Stimulated activated CD4-positive, alpha-beta T cell treated with anti-CD3 and anti-CD28 coated beads, Interleukin-1b, Interleukin-23, amount 100 ng/mL, for 4 hours (primary cell): ENCODE results near the gene F7.
"Not testable (repeated sequence)": the region's sequence is repeated elsewhere in the genome, so short reads cannot be mapped to it uniquely, and the experiment has no call there.

Experiments
- DNase-seq, 2 donors: peaks; one replicate each; pipeline ENCODE4 v3.0.0-alpha.2; 2020; ENCODE audit warnings: low read depth in 2 of 2

Gene F7

DNA sequence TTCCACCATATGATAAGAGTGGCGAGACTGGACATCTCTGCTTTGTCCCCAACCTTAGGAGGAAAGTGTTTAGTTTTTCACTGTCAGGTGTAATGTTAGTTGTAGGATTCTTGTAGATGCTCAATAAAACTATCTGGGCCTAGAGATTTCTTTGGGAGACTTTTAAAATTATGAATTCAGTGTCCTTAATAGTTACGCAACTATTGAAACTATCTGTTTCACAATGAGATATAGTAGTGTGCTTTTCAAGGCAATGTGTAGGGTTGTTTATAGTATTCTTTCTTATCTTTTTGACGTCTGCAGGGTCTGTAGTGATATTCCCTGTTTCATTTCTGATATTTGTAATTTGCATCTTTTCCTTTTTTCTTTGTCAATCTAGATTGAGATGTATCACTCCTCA lies 33.2 kb upstream of the F7 start:
- DNase-seq = no peak

DNA sequence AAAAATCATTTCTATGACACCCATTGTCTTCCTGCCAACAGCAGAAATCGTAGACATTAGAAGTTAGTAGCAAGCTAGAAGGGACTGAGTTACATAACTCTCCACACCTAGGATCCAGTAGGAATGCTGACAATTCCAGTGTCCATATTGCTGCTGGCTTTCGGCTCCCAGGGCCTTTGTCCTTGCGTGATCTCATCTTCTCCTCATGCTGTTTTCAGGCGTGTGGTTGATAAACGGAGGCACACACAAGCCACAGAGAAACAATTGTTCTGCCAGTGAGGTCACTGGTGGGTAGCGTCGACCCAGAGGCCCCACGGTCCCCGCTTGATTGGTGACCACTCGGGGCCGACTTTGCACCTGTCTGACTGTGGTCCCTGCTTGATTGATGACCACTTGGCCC lies 31.6 kb upstream of the F7 start:
- no peak for DNase-seq

- DNase-seq = no peak
Observed at GRCh38 chr13:113074401-113074800, 31.2 kb upstream of the F7 start.

DNA sequence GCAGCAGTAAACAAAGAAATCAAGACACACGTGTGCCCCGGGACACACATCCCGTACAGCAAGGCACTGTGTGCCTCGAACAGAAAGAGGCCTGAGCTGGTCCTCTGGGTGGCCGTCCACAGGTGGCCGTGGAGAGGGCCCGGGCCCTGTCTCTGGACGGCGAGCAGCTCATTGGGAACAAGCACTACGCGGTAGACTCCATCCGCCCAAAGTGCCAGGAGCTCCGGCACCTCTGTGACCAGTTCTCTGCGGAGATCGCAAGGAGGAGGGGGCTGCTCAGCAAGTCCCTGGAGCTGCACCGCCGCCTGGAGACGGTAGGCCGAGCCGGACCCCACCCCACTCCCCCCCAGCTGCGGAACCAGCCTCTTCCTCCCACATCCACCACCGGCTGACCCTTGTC lies 30.7 kb upstream of the F7 start:
- DNase-seq = no peak

DNA sequence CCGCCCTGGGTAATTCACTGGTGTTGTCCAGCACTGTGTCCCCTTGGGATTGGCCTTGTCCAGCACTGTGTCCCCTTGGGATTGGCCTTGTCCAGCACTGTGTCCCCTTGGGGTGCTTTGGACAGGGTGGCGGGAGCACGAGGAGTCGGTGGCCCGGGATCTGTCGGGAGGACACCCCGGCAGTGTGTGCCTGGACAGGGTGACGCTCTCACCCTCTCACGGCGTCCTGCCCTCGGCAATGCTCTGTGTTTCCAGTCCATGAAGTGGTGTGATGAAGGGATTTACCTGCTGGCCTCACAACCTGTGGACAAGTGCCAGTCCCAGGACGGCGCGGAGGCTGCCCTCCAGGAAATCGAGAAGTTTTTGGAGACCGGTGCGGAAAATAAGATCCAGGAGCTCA lies 29.9 kb upstream of the F7 start:
- DNase-seq = no peak

- no peak for DNase-seq
Observed at GRCh38 chr13:113076681-113077401, 28.8 kb upstream of the F7 start.

GRCh38 chr13:113077566-113077952 lies 28.0 kb upstream of the F7 start:
- no peak for DNase-seq

- DNase-seq = no peak
Observed at GRCh38 chr13:113077953-113078901, 27.4 kb upstream of the F7 start.

GRCh38 chr13:113078902-113079780 lies 26.4 kb upstream of the F7 start:
- DNase-seq = no peak

GRCh38 chr13:113079781-113080080 lies 25.9 kb upstream of the F7 start:
- DNase-seq = not testable (repeated sequence)

DNA sequence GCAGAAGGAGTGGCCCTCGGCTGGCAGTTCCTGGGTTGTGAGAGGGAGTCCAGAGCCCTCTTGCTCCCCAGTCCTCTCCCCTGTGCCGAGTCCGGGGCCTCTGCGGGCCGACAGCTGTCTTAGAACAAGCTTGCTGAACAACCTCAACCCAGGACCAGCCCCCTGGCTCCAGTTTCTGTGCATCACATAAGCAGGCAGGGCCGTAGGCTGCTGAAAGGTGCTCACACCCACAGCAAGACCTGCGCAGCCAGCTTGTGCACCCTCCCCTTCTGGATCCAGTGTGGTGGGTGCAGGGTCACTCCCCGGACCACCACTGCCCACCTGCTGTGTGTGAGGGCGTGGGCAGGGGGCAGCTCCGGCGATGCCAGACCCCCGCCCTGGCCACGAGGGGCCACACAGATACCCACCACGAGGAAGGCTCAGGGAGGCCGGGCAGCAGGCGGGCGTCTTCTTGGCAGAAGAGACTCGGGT lies 25.2 kb upstream of the F7 start:
- no peak for DNase-seq

DNA sequence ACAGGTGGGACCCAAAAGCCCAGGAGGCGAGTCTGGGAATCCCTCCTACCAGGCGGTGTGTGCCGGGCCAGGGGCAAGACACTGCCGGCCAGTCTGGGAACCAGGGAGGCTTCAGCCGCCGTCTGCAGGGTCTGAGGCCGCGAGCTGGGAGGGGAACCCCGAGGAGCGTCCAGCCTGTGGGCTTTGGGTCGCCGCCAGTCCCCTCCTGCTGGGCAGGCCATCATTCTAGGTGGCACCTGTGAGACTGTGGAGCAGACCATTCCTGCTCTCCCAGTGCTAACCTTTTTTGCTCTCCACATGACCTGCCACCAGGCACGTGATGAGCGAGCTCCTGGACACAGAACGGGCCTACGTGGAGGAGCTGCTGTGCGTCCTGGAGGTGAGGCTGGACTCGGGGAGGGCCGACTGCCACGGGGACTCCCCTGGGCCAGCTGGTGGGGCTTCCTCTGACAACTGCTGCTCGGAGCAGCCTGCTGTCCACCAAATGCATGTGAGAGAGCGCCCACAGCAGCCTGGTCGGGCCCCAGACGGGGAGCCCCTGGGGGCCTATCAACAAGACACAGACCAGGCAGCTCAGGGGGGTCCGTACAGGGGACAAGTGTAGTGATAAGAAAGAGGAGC lies 24.6 kb upstream of the F7 start:
- DNase-seq = no peak

DNA sequence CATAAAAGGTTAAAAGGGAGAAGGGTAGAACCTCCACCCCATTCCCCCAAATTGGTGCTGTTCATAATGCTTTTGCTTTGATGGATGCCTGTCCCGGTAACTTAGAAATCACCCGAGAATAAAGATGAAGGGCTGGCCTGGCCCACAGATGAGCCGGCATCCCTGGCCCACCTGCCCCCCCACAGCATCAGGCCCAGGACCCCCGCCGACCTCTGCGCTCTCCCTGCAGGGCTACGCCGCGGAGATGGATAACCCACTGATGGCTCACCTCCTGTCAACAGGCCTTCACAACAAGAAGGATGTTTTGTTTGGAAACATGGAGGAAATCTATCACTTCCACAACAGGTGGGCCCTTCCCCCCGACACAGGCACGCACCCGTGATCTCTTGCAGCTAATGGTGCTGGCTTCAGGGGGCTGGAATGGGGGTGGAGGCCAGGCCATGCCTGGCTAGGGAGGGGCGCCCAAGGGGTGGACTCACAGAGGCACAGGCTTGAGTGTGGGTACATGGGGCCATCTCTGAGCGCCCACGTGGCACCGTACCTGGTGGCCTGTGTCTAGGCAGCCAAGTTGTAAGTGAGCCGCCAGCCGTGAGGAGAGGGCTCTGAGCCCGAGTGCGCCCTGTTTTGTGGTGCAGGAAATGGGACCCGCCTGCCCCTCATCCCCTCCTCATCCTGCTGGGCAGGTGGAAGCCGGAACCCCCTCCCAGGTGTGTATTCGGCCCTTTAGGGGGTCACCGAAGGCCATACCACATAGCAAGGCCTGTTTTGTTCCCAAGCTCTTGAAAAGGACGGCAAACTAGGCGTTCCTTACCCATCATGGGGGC lies 23.2 kb upstream of the F7 start:
- DNase-seq = no peak

- DNase-seq = no peak
Observed at GRCh38 chr13:113083022-113083373, 22.6 kb upstream of the F7 start.

GRCh38 chr13:113083402-113084061 lies 22.1 kb upstream of the F7 start:
- DNase-seq = no peak

DNA sequence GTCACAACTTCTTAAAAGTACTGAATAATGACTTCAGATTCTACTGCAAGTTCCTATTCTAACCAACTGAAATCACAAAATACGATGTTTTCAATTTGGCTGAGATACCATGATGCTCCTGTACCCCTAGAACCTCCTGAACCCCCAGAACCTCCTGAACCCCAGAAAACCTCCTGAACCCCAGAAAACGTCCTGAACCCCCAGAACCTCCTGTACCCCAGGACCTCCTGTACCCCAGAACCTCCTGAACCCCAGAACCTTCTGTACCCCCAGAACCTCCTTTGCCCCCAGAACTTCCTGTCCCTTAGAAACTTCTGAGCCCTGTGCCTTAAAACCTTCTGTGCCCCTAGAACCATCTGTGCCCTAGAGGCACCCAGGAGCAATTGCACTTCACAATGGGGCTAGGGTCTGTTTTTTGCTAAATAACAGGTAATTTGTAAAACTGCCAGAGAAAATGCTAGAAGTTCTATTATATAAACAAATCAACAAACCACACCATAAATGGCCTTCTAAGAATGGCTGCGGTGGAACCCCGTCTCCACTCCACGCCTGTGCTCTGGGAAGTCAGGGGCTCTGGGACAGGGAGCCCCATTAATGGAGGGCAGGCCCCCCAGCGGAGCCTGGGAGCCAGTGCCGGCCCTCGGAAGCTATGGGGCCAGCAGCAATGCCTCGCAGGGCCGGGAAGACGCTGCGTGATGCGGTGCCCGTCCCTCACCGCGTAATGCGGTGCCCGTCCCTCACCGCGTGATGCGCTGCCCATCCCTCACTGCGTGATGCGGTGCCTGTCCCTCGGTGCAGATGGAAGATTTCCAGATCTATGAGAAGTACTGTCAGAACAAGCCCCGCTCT lies 21.3 kb upstream of the F7 start:
- no peak for DNase-seq

DNA sequence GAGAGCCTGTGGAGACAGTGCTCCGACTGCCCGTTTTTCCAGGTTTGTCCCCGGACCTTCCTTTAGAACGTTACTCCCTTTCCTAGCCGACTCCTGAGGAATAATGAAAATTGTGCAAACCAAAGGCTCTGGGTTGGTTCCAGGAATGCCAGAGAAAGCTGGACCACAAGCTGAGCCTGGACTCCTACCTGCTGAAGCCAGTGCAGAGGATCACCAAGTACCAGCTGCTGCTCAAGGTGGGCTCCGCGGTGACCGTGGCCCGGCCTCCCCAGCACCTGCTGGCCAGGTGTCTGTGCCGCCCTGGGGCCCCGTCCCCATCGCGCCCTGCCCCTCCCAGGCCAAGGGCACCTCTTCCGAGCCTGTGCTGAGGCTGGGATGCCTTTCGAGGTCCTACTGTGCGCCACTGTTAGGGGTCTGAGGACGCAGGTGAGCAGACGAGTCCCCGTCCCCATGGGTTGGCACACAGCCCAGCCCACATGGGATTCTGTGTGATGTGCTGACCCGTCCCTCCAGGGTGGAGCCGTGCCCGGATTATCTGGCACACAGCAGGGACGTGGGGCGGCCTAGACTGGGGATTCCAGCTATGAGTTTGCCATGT lies 20.5 kb upstream of the F7 start:
- no peak for DNase-seq

GRCh38 chr13:113086031-113086750 lies 19.4 kb upstream of the F7 start:
- no peak for DNase-seq
